HL-60/S4 treated with phorbol 12-myristate 13-acetate at 8.2 ng/mL for 4 days and 3 days (cell line): Measurements from ENCODE around the gene UTP14A.
"Not testable (repeated sequence)": the region's sequence is repeated elsewhere in the genome, so short reads cannot be mapped to it uniquely, and the experiment has no call there.

ENCODE experiments used
- in situ Hi-C: fragments of 300-500 bp; cut with MboI; formaldehyde crosslinking; loops from 2 replicates; pipeline ENCODE4 v1.15.0; 2022; ENCODE audit warnings: low sequenced_read_pairs

The UTP14A gene, protein sequence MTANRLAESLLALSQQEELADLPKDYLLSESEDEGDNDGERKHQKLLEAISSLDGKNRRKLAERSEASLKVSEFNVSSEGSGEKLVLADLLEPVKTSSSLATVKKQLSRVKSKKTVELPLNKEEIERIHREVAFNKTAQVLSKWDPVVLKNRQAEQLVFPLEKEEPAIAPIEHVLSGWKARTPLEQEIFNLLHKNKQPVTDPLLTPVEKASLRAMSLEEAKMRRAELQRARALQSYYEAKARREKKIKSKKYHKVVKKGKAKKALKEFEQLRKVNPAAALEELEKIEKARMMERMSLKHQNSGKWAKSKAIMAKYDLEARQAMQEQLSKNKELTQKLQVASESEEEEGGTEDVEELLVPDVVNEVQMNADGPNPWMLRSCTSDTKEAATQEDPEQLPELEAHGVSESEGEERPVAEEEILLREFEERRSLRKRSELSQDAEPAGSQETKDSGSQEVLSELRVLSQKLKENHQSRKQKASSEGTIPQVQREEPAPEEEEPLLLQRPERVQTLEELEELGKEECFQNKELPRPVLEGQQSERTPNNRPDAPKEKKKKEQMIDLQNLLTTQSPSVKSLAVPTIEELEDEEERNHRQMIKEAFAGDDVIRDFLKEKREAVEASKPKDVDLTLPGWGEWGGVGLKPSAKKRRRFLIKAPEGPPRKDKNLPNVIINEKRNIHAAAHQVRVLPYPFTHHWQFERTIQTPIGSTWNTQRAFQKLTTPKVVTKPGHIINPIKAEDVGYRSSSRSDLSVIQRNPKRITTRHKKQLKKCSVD

DNA sequence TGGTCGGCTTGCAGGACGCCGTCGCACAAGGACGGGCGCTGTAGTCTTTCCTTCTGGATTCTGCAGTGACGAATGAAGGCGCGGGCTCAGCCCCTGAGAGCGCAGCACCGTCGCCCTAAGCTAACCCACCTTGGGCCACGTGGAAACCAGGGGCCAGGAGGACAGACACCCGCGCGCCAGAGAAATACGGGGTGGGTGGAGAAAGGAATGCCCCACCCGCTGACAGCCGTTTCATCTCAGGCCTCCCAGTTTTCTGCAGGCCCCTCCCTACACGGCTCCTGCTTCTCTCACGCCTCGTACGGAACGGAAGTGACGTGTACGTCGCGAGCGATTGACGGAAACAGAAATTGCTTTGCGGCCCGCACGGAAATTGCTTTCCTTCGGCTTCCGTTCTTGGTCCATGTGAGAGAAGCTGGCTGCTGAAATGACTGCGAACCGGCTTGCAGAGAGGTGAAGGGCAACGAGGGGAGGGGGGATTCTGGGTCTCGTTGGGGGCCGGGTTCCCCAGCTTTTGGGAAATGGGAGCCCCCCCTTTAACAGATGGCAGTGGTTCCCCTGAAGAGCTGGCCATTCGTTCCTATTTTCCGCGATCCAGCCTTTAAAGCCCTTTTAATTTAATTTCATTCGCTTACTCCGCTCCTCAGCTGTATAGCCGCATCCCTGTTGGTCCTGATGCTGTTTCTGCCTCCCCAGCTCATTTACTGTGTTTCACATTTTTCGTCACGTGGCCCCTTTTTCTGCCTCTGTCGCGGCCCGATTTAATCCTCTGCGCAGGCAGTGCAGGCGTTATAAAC, at the start of gene UTP14A:
TSS of gene UTP14A (plus strand) at position 378 of the 794 bp plus-strand sequence. CDS start at position 425, 47 bp downstream.
- in situ Hi-C loops = no loop called here

- in situ Hi-C loops = not testable (repeated sequence)
Measured at GRCh38 chrX:129859134-129859533, 46.8 kb upstream of the UTP14A start.

DNA sequence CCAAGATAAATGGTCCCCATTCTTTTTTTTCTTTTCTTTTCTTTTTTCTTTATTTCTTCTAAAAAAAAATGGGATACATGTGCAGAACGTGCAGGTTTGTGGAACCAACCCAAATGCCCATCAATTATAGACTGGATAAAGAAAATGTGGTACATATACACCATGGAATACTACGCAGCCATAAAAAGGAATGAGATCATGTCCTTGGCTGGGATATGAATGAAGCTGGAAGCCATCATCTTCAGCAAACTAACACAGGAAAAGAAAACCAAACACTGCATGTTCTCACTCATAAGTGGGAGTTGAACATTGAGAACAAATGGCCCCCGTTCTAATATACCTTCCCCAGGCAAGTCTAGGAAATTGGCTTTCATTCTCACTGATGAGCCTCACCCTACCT, 39.6 kb upstream of the UTP14A start:
- in situ Hi-C loops = not testable (repeated sequence)

GRCh38 chrX:129872524-129872923, 33.4 kb upstream of the UTP14A start:
- in situ Hi-C loops = no loop called here

DNA sequence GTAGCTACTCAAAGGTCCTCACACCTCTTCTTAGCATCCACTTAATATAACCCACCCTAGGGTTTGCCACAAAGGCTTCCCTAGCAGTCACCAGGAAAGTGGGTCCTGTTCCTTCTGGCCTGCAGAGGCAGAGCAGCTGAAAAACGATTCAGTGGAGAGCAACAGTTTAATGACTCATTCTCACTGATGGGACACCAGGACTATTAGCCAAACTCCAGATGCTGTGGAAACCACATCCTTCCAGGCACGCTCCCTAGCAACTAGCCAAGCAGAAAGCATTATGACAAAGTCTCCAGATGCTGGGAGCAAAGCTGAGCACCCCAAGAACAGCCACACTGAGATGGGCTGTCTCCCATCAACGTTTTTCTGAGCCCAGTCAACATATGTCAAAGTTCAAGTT, 30.3 kb upstream of the UTP14A start:
- in situ Hi-C loops = no loop called here

- in situ Hi-C loops = no loop called here
Measured at GRCh38 chrX:129876771-129877305, 29.1 kb upstream of the UTP14A start.

DNA sequence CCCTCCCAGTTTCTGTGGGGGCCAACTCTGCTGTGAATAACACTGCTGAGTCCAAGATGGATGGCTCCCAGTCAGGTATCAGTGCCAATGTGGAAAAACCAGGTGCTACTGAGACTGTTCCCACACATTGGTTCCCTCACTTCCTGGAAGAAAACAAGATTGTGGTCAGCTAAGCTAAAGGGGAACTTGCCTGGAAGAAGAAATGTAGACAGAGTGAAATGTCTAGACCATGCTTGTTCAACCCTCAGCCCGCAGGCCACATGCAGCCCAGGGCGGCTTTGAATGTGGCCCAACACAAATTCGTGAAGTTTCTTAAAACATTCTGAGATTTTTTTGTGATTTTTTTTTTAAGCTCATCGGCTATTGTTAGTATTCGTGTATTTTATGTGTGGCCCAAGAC, 28.6 kb upstream of the UTP14A start:
- in situ Hi-C loops = no loop called here

DNA sequence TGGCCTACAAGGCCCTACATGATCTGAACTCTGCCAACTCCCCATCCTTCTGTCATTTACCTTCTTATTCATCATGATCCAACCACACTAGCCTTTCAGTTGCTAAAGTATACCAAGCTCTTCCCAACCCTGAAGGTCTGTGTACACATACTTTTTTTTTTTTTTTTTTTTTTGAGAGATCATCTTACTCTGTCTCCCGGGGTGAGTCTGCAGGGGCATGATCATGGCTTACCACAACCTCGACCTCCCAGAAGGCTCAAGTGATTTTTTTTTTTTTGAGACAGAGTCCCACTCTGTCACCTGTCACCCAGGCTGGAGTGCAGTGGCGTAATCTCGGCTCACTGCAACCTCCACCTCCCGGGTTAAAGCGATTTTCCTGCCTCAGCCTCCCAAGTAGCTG, 5.9 kb upstream of the UTP14A start:
- in situ Hi-C loops = no loop called here

DNA sequence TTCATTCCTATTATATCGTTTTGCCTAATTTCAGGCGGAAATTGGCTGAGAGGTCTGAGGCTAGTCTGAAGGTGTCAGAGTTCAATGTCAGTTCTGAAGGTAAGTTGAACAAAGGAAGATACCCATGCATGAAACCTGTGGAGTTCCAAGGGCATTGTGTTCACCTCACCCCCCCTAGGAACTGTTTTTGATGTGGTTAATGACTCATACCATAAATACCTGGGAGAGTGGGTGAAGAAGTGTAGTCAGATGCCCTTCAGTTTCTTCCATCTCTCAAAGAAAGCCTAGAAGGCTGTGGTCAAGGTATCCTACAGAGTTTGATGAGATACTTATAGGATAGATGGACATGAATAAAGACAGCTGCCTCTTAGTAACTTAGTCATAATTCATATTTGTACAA, 2.7 kb downstream of the UTP14A start:
- in situ Hi-C loops = no loop called here

- in situ Hi-C loops = loop anchor here (25.0 kb wide), 1 partner anchor 112 kb away; no protein-coding TSS in a partner anchor
Measured at GRCh38 chrX:129925305-129926092, 19.5 kb downstream of the UTP14A start.

GRCh38 chrX:129930941-129931410, 25.0 kb downstream of the UTP14A start:
- in situ Hi-C loops = loop anchor here (25.0 kb wide), 1 partner anchor 106 kb away; no protein-coding TSS in a partner anchor

DNA sequence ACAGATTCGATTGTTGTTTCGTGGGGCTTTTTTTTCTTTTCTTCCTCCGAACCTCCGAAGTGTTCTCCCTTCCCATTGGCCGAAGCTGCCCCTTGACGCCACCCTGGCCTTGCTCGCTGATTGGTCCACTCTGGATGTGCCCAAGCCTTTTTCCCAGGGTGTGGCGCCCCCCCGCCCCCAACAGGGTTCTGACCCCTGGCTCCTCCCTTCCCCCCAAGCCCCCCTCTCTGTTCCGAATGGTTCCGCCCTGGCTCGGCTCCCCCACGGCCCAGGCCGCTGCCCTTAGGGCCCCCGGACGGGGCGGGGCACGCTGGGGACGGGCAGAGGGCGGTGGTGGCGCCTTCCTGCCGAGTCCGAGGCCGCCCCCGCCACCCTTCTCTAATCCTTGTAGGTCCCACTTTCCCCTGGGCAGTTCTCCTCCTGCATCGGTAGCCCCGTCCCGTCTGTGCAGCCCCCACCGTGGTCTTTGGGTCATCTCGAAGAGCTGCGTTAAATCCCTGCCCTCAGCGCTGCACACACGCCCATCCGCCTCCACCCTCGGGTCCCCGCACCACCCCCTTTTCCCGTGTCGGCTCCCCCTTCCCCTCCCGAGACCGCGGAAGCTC, 25.5 kb downstream of the UTP14A start:
- in situ Hi-C loops = loop anchor here (25.0 kb wide), 1 partner anchor 106 kb away; no protein-coding TSS in a partner anchor

DNA sequence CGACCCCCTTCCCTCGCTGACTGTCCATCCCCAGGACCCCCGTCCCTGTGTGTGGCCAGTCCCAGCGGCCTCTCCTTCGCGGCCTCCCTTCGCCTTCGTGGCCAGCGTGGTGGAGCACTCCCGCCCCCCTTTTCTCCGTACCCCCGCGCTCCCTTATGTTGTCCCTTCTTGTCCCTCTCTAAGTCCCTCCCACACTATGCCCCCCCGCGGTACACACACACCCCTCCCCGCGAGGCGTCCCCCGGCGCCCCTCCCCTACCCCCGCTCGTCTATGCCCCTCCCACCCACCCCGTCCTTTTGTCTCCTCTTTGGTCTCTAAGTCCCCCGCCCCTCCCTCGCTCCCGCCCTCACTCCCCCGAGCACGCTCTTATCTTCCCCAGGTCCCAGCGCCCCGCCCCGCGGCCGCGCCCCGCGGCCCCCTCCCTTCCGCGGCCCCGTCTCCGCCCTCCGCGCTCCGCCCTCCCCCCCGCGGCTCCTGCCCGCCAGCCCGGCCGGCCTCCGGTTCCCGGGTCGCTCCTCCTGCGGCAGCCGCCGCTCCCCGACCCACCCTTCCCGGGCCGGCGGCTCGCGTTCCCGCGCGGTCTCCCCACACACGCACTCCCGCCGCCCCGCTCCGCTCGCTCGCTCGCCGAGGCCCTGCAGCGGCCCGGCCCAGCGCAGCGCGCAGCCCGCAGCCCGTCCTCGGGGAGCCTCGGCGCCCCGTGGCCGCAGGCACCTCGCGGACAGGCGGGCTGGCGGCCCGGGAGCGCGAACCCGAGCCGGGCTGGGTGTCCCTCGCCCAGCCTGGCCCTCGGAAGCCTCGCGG, 26.3 kb downstream of the UTP14A start:
- in situ Hi-C loops = loop anchor here (25.0 kb wide), 1 partner anchor 105 kb away; no protein-coding TSS in a partner anchor

DNA sequence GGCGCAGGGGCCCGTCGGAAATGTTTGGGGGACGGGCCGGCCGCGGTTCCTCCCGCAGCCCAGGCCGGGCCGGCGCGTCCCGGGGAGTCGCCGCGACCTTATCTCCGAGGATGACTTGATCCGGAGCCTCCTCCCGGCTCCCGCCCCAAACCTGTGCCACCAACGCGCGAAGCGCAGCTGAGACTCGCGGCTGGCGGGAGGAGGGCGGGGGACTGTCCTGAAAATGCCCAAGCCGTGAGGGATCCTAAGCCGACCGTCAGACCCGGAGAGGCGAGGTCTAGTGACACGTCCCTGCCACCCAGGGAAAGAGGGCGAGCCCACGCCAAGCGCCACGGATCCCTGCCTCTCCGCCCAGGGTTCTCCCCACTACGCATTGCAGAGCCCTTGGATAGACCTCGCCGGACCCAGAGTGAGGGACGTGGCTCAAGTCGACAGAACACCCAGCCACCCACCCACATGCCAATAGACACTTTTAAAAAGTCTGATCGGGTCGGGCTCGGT, 26.9 kb downstream of the UTP14A start:
- in situ Hi-C loops = loop anchor here (25.0 kb wide), 1 partner anchor 104 kb away; no protein-coding TSS in a partner anchor

- in situ Hi-C loops = loop anchor here (25.0 kb wide), 1 partner anchor 104 kb away; no protein-coding TSS in a partner anchor
Measured at GRCh38 chrX:129933700-129934099, 27.7 kb downstream of the UTP14A start.

DNA sequence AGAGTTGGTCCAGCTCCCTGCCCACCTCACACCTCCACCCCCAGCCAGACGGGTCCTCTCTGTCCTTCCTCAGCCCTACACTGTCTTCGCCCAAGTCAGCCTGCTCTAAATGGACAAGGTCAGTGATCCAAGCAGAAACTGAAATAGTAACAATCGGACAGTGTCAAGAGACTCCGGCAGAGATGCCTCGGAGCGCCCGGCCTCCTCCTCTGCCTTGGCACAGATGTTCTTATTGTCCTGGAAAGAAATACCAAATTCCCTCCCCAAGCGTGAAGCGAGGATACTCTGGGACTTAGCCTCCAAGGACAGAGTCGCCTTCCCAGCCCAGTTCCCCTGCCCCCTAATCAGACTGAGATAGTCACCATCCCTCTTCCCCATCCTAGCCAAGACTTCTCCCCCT, 28.5 kb downstream of the UTP14A start:
- in situ Hi-C loops = loop anchor here (25.0 kb wide), 1 partner anchor 103 kb away; no protein-coding TSS in a partner anchor

- in situ Hi-C loops = loop anchor here (25.0 kb wide), 1 partner anchor 102 kb away; no protein-coding TSS in a partner anchor
Measured at GRCh38 chrX:129934952-129935351, 29.0 kb downstream of the UTP14A start.

DNA sequence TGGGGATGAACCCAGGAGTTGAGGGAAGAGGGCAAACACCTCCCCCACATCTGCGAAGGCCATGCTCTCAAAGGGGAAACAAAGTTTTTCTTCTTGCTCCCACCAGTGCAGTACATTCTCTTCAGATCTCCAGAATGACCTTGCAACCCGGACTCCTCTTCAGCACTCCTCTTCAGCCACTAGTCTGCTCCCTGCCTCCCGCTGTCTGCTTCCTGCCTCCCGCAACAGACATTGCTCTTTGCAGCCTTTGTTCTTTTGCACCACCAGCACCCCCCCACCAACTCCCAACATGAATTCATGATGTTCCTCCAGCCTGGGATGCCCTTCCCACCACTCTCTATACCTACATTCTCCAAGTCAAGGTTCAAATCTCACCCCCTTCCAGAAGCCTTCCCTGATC, 32.1 kb downstream of the UTP14A start:
- in situ Hi-C loops = loop anchor here (25.0 kb wide), 1 partner anchor 99 kb away; no protein-coding TSS in a partner anchor
